Measurements from ENCODE around the gene PDCD4. TPM values are rescaled to one million over a fixed set of nuclear protein-coding genes. Genes with fewer than 3 reads are reported as not detected.
"Not testable (repeated sequence)": the region's sequence is repeated elsewhere in the genome, so short reads cannot be mapped to it uniquely, and the experiment has no call there.

Gene PDCD4
- total RNA-seq, 1 donor from 2014 or later = 37.1 TPM

GRCh38 chr10:110881905-110882304, 10.2 kb downstream of the PDCD4 start:
- no peak for DNase-seq (ENCODE audit: low read depth, low spot score)

- DNase-seq (ENCODE audit: low read depth, low spot score) = no peak
These were observed 12.2 kb downstream of the PDCD4 start for GRCh38 chr10:110883924-110884323.

GRCh38 chr10:110885932-110886674, 14.4 kb downstream of the PDCD4 start:
- no peak for DNase-seq (ENCODE audit: low read depth, low spot score)

DNA sequence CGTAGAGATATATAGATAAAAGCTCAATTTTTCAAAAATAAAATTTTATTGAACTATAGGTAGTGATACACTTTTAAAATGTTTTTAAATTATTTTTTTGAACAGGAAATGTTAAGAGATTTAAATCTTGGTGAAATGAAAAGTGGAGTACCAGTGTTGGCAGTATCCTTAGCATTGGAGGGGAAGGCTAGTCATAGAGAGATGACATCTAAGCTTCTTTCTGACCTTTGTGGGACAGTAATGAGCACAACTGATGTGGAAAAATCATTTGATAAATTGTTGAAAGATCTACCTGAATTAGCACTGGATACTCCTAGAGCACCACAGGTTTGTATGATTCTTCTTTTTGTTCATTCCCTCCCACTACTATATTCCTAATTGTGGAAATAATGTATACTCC, 15.8 kb downstream of the PDCD4 start:
- no peak for DNase-seq (ENCODE audit: low read depth, low spot score)

- no peak for DNase-seq (ENCODE audit: low read depth, low spot score)
These were observed 21.0 kb downstream of the PDCD4 start for GRCh38 chr10:110892602-110893288.

DNA sequence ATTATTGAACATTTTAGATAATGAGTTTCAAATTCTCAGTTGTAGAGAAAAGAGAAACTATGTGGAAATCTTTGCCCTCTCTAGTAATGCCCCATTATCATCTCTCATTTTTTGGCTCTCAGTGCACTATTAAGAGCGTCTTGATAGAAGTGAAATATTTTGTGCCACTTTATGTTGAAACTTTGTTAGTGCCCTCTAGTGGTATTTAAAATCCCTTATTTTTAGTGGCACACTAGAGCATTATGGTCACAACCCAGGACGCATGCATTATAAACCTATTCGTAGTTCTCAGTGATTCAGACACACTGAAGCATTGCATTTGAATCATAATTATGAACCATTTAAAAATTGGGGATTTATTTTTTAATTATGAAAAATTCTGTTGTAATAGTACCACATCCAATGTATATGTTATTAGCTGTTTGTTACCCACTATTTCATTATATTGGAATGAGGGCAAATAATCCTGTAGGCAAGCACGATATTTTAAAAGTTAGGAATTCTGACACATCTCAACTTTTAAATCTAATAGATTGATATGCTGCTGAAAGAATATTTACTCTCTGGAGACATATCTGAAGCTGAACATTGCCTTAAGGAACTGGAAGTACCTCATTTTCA, 21.9 kb downstream of the PDCD4 start:
- DNase-seq (ENCODE audit: low read depth, low spot score) = no peak

GRCh38 chr10:110897184-110897583, 25.5 kb downstream of the PDCD4 start:
- DNase-seq (ENCODE audit: low read depth, low spot score) = no peak

DNA sequence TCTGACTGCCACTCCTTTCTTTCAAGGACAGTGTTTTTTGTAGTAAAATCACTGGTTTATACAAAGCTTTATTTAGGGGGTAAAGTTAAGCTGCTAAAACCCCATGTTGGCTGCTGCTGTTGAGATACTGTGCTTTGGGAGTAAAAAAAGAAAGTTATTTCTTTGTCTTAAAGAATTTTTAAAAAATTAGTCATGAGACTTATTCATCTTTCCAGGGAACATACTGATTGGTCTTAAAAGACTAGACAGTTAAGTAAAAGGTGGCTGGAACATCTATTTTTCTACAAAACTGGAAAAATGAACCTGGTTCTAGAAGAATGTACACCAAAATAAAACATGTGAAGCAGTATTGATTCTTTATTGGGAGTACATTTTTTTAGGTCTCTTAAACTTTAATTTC, 26.7 kb downstream of the PDCD4 start:
- DNase-seq (ENCODE audit: low read depth, low spot score) = no peak

- DNase-seq (ENCODE audit: low read depth, low spot score) = no peak
These were observed 29.3 kb downstream of the PDCD4 start for GRCh38 chr10:110900983-110901382.

DNA sequence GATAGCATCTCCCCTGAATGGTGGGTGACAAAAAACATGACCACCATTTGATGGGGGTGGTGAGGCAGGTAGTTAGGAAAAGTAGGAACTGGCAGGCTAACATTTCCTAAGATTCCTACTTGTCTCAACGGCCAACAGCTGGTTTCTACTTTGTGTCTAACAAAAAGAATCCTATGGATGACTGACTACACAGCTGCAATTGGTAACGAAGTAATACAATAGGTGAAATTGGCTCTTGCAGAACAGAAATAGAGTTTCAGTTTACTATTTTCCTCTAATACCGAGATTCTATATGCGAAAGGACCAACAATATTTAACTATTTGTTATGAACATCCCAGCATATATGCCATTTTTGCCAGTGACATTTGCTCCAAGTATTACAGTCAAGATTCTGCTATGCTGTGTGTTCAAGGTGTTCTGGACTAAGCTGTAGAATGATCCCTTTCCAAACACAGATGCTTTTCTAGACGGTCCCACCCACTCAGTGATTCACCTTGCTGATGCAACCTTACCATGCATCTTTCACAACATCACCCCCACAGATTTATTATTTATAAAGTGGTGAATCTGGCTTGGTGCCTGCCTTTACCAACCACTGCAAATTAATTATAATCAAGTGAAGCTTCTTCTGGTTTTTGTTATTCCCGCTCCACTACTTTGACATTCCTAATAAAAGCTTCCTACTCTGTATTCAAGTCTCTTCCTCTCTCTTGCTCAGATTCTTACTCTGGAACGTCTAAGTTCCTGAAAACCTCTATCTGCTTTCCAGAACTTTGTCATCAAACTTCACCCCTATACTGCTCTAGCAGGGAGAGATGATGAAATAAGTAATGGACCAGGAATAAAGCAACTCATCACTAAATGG, 30.5 kb downstream of the PDCD4 start:
- no peak for DNase-seq (ENCODE audit: low read depth, low spot score)

GRCh38 chr10:110903280-110904278, 31.9 kb downstream of the PDCD4 start:
- DNase-seq (ENCODE audit: low read depth, low spot score) = no peak

DNA sequence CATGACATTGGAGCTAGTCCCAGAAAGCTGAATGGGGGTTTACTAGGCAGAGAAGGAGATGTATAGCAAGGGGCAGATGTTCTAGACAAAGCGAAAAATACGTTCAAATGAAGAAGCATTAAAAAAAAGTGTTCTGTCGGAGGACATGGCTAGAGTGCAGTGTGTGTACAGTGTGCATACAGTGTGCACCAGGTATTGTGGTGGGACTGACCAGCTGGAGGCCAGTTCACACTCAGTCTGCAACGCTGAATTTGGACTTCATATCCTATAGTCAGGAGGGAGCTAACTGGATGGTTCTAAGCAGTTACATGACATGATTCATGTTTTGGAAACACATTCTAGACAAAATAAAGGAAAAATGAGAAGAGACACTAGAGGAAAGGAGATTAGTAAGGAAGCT, 38.4 kb downstream of the PDCD4 start:
- DNase-seq (ENCODE audit: low read depth, low spot score) = no peak

GRCh38 chr10:110912374-110912773, 40.6 kb downstream of the PDCD4 start:
- DNase-seq (ENCODE audit: low read depth, low spot score) = no peak

- no peak for DNase-seq (ENCODE audit: low read depth, low spot score)
These were observed 42.7 kb downstream of the PDCD4 start for GRCh38 chr10:110914431-110914830.

DNA sequence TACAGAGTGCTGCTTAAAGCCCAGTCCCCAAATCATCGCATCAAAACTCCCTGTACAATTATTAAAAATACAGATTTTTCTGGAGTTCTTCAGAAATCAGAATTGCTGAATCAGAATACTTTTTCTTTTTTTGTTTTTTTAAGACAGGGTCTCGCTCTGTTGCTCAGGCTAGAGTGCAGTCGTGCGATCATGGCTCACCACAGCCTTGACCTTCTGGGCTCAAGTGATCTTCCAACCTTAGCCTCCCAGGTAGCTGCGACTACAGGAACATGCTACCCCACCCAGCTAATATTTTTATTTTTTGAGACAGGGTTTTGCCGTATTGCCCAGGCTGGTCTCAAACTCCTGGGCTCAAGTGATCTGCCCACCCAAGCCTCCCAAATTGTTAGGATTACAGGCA, 43.3 kb downstream of the PDCD4 start:
- DNase-seq (ENCODE audit: low read depth, low spot score) = no peak

DNA sequence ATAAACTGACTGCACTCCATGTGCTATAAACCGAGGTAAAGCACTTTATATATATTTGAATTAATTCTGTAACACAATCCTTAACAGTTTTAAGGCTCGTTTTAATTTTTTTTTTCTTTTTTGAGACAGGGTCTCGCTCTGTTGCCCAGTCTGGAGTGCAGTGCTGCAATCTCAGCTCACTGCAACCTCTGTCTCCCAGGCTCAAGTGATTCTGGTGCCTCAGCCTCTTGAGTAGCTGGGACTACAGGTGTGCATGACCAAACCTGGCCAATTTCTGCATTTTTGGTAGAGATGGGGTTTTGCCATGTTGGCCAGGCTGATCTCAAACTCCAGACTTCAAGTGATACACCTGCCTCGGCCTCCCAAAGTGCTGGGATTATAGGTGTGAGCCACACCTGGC, 43.9 kb downstream of the PDCD4 start:
- not testable (repeated sequence) for DNase-seq (ENCODE audit: low read depth, low spot score)

DNA sequence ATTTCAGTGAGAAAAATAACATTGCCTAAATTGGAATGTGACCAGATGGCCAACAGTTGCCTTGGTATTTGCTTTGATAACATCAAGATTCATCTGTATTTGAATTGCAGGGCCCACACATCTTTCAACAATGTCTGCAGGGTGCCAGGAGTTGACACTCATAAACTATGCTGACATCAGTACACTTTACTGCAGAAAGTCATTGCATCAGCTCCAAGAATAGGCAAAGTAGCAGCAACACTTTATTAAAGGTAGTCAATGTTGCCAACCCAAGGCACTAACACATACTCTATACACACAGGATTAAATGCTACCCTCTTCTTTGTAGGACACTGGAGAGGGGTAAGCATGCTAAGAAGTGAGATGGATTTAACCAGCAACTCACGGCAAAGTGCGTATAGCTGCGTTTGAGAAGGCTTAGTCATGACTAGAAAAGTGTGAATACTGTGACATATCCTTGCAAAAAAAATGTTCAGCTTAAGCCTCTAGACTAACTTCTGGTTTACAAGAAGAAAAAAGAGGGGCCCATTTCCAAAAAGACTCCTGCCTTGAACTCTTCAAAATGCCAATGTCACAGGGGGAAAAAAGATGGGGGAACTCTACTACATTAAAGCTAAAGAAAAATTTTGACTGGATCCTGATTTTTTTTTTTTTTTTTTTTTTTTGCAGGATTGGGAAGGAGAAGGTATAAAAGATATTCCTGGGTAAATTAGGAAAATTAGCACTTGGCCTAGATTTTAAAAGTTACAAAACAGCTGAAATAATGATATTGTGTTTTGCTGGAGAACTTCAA, 45.0 kb downstream of the PDCD4 start:
- DNase-seq (ENCODE audit: low read depth, low spot score) = no peak

GRCh38 chr10:110918269-110918642, 46.5 kb downstream of the PDCD4 start:
- DNase-seq (ENCODE audit: low read depth, low spot score) = peak; percentile 84

- peak; percentile 99 for DNase-seq (ENCODE audit: low read depth, low spot score)
These were observed 47.1 kb downstream of the PDCD4 start, which contains the start of gene BBIP1 for GRCh38 chr10:110918643-110919348. Gene BBIP1, minus strand, starts transcription at chr10:110919180. Its CDS starts 1,023 bp downstream, at chr10:110918157.

Measured in pulmonary artery endothelial cell (primary cell).